Neural cell (in vitro differentiated cells): ENCODE results near the gene ACOXL. TPM values are rescaled to one million over a fixed set of nuclear protein-coding genes. Genes with fewer than 3 reads are reported as not detected.

Experiments used
- H2AFZ ChIP-seq: fragments of 200-600, 300-800 bp; sonication (generic), shearing (Covaris generic); 2 replicates; pipeline ENCODE4 v1.6.0; 2014; ENCODE audit warnings: low read depth, mild to moderate bottlenecking, antibody characterized with exemption, low read length, moderate library complexity
- H3F3A ChIP-seq: fragments of 200-600 bp; shearing (Covaris generic); 2 replicates; pipeline ENCODE4 v1.6.1; 2016; ENCODE audit warnings: mild to moderate bottlenecking, moderate library complexity, mixed read lengths, antibody characterized with exemption, low read length; ENCODE audit not compliant: insufficient read depth, poor library complexity, severe bottlenecking
- H3K27ac ChIP-seq: fragments of 200-600, 300-800 bp; sonication (generic), shearing (Covaris generic); 2 replicates; pipeline ENCODE4 v1.5.1; 2014; ENCODE audit warnings: mild to moderate bottlenecking, low read length, moderate library complexity
- H3K27me3 ChIP-seq: fragments of 300-800, 200-600 bp; sonication (generic), shearing (Covaris generic); 2 replicates; pipeline ENCODE4 v1.6.0; 2014; ENCODE audit warnings: mild to moderate bottlenecking, low read depth, low read length, moderate library complexity; ENCODE audit not compliant: insufficient read depth
- H3K36me3 ChIP-seq: fragments of 300-800, 200-600 bp; sonication (generic), shearing (Covaris generic); 2 replicates; pipeline ENCODE4 v1.5.1; 2014; ENCODE audit warnings: mild to moderate bottlenecking, antibody characterized with exemption, low read length, moderate library complexity; ENCODE audit not compliant: insufficient read depth
- H3K4me2 ChIP-seq: fragments of 300-800, 200-600 bp; sonication (generic), shearing (Covaris generic); 2 replicates; pipeline ENCODE4 v1.6.0; 2014; ENCODE audit warnings: mild to moderate bottlenecking, low read length
- H3K4me3 ChIP-seq: fragments of 300-800, 200-600 bp; sonication (generic), shearing (Covaris generic); 2 replicates; pipeline ENCODE4 v1.5.1; 2014; ENCODE audit warnings: mild to moderate bottlenecking, low read length, moderate library complexity
- H3K79me2 ChIP-seq: fragments of 200-600 bp; shearing (Covaris generic); replicated peaks from 2 replicates; pipeline ENCODE4 v1.6.0; 2014; ENCODE audit warnings: mild to moderate bottlenecking, low read length, moderate library complexity; ENCODE audit not compliant: insufficient read depth
- H3K9ac ChIP-seq: fragments of 300-800, 200-600 bp; sonication (generic), shearing (Covaris generic); 2 replicates; pipeline ENCODE4 v1.6.1; 2016; ENCODE audit warnings: mild to moderate bottlenecking, low read length, mixed read lengths
- H3K9me2 ChIP-seq: fragments of 200-600 bp; shearing (Covaris generic); 2 replicates; pipeline ENCODE4 v1.6.1; 2016; ENCODE audit warnings: mild to moderate bottlenecking, low read length, mixed read lengths; ENCODE audit not compliant: insufficient read depth
- H3K9me3 ChIP-seq: fragments of 200-600, 300-800 bp; sonication (generic), shearing (Covaris generic); 2 replicates; pipeline ENCODE4 v1.6.1; 2016; ENCODE audit warnings: mild to moderate bottlenecking, mixed run types, low read length, moderate library complexity, mixed read lengths
- H4K20me1 ChIP-seq: fragments of 200-600 bp; shearing (Covaris generic); 2 replicates; pipeline ENCODE4 v1.6.1; 2016; ENCODE audit warnings: mild to moderate bottlenecking, mixed run types; ENCODE audit not compliant: insufficient read depth
- EP300 ChIP-seq: fragments of 450-650 bp; conservative IDR thresholded peaks from 2 replicates; pipeline ENCODE4 v1.6.1; 2014; ENCODE audit warnings: antibody characterized with exemption, mild to moderate bottlenecking, moderate library complexity; ENCODE audit not compliant: poor library complexity, severe bottlenecking
- EZH2 ChIP-seq: fragments of 200-600, 300-800 bp; shearing (Covaris generic), sonication (generic); IDR thresholded peaks from 2 replicates; pipeline ENCODE4 v1.6.1; 2014; ENCODE audit warnings: antibody characterized with exemption, low read length, borderline replicate concordance, mild to moderate bottlenecking; ENCODE audit not compliant: insufficient read depth, poor library complexity, severe bottlenecking
- MXI1 ChIP-seq: fragments of 450-650 bp; conservative IDR thresholded peaks from 2 replicates; pipeline ENCODE4 v1.6.1; 2014; ENCODE audit warnings: antibody characterized with exemption, mild to moderate bottlenecking; ENCODE audit not compliant: poor library complexity, severe bottlenecking
- POLR2AphosphoS5 ChIP-seq: IDR thresholded peaks from 2 replicates; pipeline ENCODE4 v1.6.1; 2012
- RAD21 ChIP-seq: fragments of 450-650 bp; conservative IDR thresholded peaks from 2 replicates; pipeline ENCODE4 v1.6.1; 2014; ENCODE audit warnings: antibody characterized with exemption, mild to moderate bottlenecking, moderate library complexity
- SMC3 ChIP-seq: fragments of 450-650 bp; conservative IDR thresholded peaks from 2 replicates; pipeline ENCODE4 v1.6.1; 2014; ENCODE audit warnings: antibody characterized with exemption, mild to moderate bottlenecking, moderate library complexity; ENCODE audit not compliant: poor library complexity
- TAF1 ChIP-seq: IDR thresholded peaks from 2 replicates; pipeline ENCODE4 v1.6.1; 2012; ENCODE audit warnings: low read depth
- polyA plus RNA-seq: library from polyadenylated mRNA; depleted of rRNA; stranded (reverse); fragments of >200 nt; gene quantifications from 2 replicates; pipeline ENCODE4 v1.2.3, GENCODE V29; 2014
- TF ChIP-seq, protein P1 (sequence below): IDR thresholded peaks from 2 replicates; pipeline ENCODE4 v1.6.1; 2012; ENCODE audit warnings: borderline replicate concordance
- TF ChIP-seq, protein P2 (sequence below): fragments of 450-650 bp; IDR thresholded peaks from 2 replicates; pipeline ENCODE4 v1.5.1; 2014; ENCODE audit warnings: antibody characterized with exemption, mild to moderate bottlenecking, moderate library complexity; ENCODE audit not compliant: poor library complexity, severe bottlenecking

Gene ACOXL
- polyA plus RNA-seq, 1 donor from 2014 or later: not detected

GRCh38 chr2:111025288-111025687 is 292.9 kb downstream of the ACOXL start:
- Histone ChIP-seq H3K9me3 (no peaks in the 10 kb centered on the region), H3K4me2 (no peak overlapping the region), H3K9ac (no peak overlapping the region), H3K36me3 (no peaks in the 10 kb centered on the region), H3K79me2 (no peaks in the 10 kb centered on the region), H2AFZ (no peak overlapping the region), H3K27me3 (no peaks in the 10 kb centered on the region), H3K4me3 (no peak overlapping the region), H3K27ac (no peak overlapping the region), H3K9me2 (no peaks in the 10 kb centered on the region), H3F3A (no peaks in the 10 kb centered on the region), H4K20me1 (no peaks in the 10 kb centered on the region)
- TF ChIP-seq TAF1: no peak
- TF ChIP-seq, protein P1, sequence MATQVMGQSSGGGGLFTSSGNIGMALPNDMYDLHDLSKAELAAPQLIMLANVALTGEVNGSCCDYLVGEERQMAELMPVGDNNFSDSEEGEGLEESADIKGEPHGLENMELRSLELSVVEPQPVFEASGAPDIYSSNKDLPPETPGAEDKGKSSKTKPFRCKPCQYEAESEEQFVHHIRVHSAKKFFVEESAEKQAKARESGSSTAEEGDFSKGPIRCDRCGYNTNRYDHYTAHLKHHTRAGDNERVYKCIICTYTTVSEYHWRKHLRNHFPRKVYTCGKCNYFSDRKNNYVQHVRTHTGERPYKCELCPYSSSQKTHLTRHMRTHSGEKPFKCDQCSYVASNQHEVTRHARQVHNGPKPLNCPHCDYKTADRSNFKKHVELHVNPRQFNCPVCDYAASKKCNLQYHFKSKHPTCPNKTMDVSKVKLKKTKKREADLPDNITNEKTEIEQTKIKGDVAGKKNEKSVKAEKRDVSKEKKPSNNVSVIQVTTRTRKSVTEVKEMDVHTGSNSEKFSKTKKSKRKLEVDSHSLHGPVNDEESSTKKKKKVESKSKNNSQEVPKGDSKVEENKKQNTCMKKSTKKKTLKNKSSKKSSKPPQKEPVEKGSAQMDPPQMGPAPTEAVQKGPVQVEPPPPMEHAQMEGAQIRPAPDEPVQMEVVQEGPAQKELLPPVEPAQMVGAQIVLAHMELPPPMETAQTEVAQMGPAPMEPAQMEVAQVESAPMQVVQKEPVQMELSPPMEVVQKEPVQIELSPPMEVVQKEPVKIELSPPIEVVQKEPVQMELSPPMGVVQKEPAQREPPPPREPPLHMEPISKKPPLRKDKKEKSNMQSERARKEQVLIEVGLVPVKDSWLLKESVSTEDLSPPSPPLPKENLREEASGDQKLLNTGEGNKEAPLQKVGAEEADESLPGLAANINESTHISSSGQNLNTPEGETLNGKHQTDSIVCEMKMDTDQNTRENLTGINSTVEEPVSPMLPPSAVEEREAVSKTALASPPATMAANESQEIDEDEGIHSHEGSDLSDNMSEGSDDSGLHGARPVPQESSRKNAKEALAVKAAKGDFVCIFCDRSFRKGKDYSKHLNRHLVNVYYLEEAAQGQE: no peak
- TF ChIP-seq SMC3: no peak
- TF ChIP-seq RAD21: no peak
- TF ChIP-seq EP300: no peak
- TF ChIP-seq POLR2AphosphoS5: no peak
- TF ChIP-seq, protein P2, sequence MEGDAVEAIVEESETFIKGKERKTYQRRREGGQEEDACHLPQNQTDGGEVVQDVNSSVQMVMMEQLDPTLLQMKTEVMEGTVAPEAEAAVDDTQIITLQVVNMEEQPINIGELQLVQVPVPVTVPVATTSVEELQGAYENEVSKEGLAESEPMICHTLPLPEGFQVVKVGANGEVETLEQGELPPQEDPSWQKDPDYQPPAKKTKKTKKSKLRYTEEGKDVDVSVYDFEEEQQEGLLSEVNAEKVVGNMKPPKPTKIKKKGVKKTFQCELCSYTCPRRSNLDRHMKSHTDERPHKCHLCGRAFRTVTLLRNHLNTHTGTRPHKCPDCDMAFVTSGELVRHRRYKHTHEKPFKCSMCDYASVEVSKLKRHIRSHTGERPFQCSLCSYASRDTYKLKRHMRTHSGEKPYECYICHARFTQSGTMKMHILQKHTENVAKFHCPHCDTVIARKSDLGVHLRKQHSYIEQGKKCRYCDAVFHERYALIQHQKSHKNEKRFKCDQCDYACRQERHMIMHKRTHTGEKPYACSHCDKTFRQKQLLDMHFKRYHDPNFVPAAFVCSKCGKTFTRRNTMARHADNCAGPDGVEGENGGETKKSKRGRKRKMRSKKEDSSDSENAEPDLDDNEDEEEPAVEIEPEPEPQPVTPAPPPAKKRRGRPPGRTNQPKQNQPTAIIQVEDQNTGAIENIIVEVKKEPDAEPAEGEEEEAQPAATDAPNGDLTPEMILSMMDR: no peak
- TF ChIP-seq EZH2: no peak
- no peak for TF ChIP-seq MXI1

DNA sequence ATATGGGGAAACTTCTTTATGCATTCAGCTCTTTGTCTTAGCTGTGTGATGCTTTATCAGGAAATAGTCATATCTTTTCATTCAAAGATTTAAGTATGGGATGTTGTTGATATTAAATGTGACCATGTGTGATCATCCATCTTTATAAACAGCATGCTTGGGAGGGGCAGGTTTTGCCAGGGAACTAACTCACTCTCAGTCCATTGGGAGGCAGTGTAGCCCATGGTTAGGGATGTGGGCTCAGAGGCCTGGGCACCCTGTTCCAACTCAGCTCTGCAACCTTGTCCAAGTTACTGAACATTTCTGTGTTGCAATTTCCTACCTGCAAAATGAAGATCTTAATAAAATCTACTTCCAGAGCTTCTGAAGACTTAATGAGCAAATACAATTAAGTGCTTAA is 296.3 kb downstream of the ACOXL start:
- no peaks in the 10 kb centered on the region for H3K9me2 ChIP-seq
- no peak overlapping the region for H3K9ac ChIP-seq
- H3K27me3 ChIP-seq: no peaks in the 10 kb centered on the region
- H3K4me3 ChIP-seq: no peak overlapping the region
- no peak overlapping the region for H3K4me2 ChIP-seq
- H3K36me3 ChIP-seq: no peaks in the 10 kb centered on the region
- H3K79me2 ChIP-seq: no peaks in the 10 kb centered on the region
- H3K27ac ChIP-seq: no peak overlapping the region
- no peak overlapping the region for H2AFZ ChIP-seq
- no peaks in the 10 kb centered on the region for H3K9me3 ChIP-seq
- H4K20me1 ChIP-seq: no peaks in the 10 kb centered on the region
- TF ChIP-seq, protein P2: no peak
- TF ChIP-seq EZH2: no peak
- no peak for TF ChIP-seq RAD21
- no peak for TF ChIP-seq SMC3
- TF ChIP-seq TAF1: no peak
- no peak for TF ChIP-seq POLR2AphosphoS5
- TF ChIP-seq EP300: no peak
- TF ChIP-seq, protein P1: no peak
- no peak for TF ChIP-seq MXI1
- no peaks in the 10 kb centered on the region for H3F3A ChIP-seq
